ENCODE measurements around the gene CCDC187. TPM values are rescaled to one million over a fixed set of nuclear protein-coding genes. Genes with fewer than 3 reads are reported as not detected.

The CCDC187 gene
- polyA plus RNA-seq, 1 donor from 2014 or later, result not detected

DNA sequence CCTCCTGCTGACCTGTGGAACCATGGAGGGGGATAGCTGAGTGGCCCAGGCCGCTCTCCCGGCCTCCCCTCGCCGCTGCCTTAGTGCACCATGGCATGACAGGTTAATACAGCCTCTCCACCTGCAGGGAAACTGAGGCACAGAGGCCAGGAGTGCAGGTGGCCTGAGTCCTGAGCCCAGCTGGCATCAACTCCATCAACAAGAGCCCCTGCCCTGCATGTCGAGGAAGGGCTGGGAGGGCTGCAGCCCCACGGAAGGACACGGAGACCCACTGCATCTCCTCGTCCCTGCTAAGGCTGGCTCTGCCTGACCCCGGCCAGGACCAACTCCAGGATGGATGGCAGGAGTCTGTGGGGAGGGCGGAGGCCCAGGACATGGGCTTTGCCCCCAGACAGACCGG lies 27.2 kb downstream of the CCDC187 start:
- Histone ChIP-seq H3K9me2 (ENCODE audit: insufficient read depth, low read length) (no peaks in the 10 kb centered on the region), H3K4me3 (ENCODE audit: low read length) (no peak overlapping the region), H3K4me2 (ENCODE audit: low read length) (no peak overlapping the region), H4K20me1 (ENCODE audit: insufficient read depth) (no peaks in the 10 kb centered on the region), H3K36me3 (ENCODE audit: insufficient read depth, low read length) (no peaks in the 10 kb centered on the region), H3K79me2 (replicated peaks; ENCODE audit: insufficient read depth, low read length) (no peaks in the 10 kb centered on the region), H3K9ac (ENCODE audit: low read length) (no peak overlapping the region), H2AFZ (ENCODE audit: low read depth, low read length) (no peak overlapping the region), H3K27me3 (ENCODE audit: insufficient read depth, low read depth, low read length) (no peaks in the 10 kb centered on the region), H3F3A (ENCODE audit: insufficient read depth, low read length, poor library complexity, severe bottlenecking) (no peaks in the 10 kb centered on the region), H3K9me3 (ENCODE audit: low read length) (no peaks in the 10 kb centered on the region), H3K27ac (ENCODE audit: low read length) (no peak overlapping the region)
- TF ChIP-seq TAF1 (IDR thresholded peaks at IDR 0.05; ENCODE audit: low read depth), result no peak
- TF ChIP-seq RAD21 (conservative IDR thresholded peaks at IDR 0.05), result no peak
- no peak for TF ChIP-seq REST (IDR thresholded peaks at IDR 0.05; ENCODE audit: borderline replicate concordance)
- no peak for TF ChIP-seq EZH2 (IDR thresholded peaks at IDR 0.05; ENCODE audit: borderline replicate concordance, insufficient read depth, low read length, poor library complexity, severe bottlenecking)
- TF ChIP-seq POLR2AphosphoS5 (IDR thresholded peaks at IDR 0.05), result no peak
- TF ChIP-seq MXI1 (conservative IDR thresholded peaks at IDR 0.05; ENCODE audit: poor library complexity, severe bottlenecking), result no peak
- no peak for TF ChIP-seq EP300 (conservative IDR thresholded peaks at IDR 0.05; ENCODE audit: poor library complexity, severe bottlenecking)
- TF ChIP-seq SMC3 (conservative IDR thresholded peaks at IDR 0.05; ENCODE audit: poor library complexity), result no peak
- TF ChIP-seq CTCF (IDR thresholded peaks at IDR 0.05; ENCODE audit: poor library complexity, severe bottlenecking), result no peak

GRCh38 chr9:136275655-136276429 lies 28.1 kb downstream of the CCDC187 start:
- H2AFZ ChIP-seq (ENCODE audit: low read depth, low read length), result no peak overlapping the region

More at GRCh38 chr9:136275655-136276429, 28.1 kb downstream of the CCDC187 start:
- Histone ChIP-seq H3K4me3 (ENCODE audit: low read length) (no peak overlapping the region), H3K27me3 (ENCODE audit: insufficient read depth, low read depth, low read length) (no peaks in the 10 kb centered on the region), H3K36me3 (ENCODE audit: insufficient read depth, low read length) (no peaks in the 10 kb centered on the region), H3K27ac (ENCODE audit: low read length) (no peak overlapping the region), H3K4me2 (ENCODE audit: low read length) (no peak overlapping the region), H3K9me2 (ENCODE audit: insufficient read depth, low read length) (no peaks in the 10 kb centered on the region), H3K79me2 (replicated peaks; ENCODE audit: insufficient read depth, low read length) (no peaks in the 10 kb centered on the region), H3K9ac (ENCODE audit: low read length) (no peak overlapping the region), H4K20me1 (ENCODE audit: insufficient read depth) (no peaks in the 10 kb centered on the region), H3K9me3 (ENCODE audit: low read length) (no peaks in the 10 kb centered on the region), H3F3A (ENCODE audit: insufficient read depth, low read length, poor library complexity, severe bottlenecking) (no peaks in the 10 kb centered on the region)
- TF ChIP-seq REST (IDR thresholded peaks at IDR 0.05; ENCODE audit: borderline replicate concordance) (no peak), TAF1 (IDR thresholded peaks at IDR 0.05; ENCODE audit: low read depth) (no peak), CTCF (IDR thresholded peaks at IDR 0.05; ENCODE audit: poor library complexity, severe bottlenecking) (no peak), MXI1 (conservative IDR thresholded peaks at IDR 0.05; ENCODE audit: poor library complexity, severe bottlenecking) (no peak), EP300 (conservative IDR thresholded peaks at IDR 0.05; ENCODE audit: poor library complexity, severe bottlenecking) (no peak), EZH2 (IDR thresholded peaks at IDR 0.05; ENCODE audit: borderline replicate concordance, insufficient read depth, low read length, poor library complexity, severe bottlenecking) (no peak), POLR2AphosphoS5 (IDR thresholded peaks at IDR 0.05) (no peak)

All from neural cell (in vitro differentiated cells).